H9 (cell line): ENCODE data around the gene CAPNS1. TPM values are rescaled to one million over a fixed set of nuclear protein-coding genes. Genes with fewer than 3 reads are reported as not detected.

Experiments used
- DNase-seq: peaks from one replicate; pipeline ENCODE4 v3.0.0-alpha.2; 2017
- H2AFZ ChIP-seq: one replicate; pipeline ENCODE4 v1.6.1; 2013; ENCODE audit warnings: mild to moderate bottlenecking, low read length, control low read depth, moderate library complexity
- H2AK5ac ChIP-seq: 2 replicates; pipeline ENCODE4 v1.6.1; 2013; ENCODE audit warnings: low read length, control low read depth, mixed read lengths; ENCODE audit not compliant: insufficient read length
- H2BK120ac ChIP-seq: one replicate; pipeline ENCODE4 v1.6.1; 2013; ENCODE audit warnings: low read depth, mild to moderate bottlenecking, low read length, control low read depth, inconsistent platforms; ENCODE audit not compliant: poor library complexity, severe bottlenecking
- H2BK12ac ChIP-seq: 2 replicates; pipeline ENCODE4 v1.6.1; 2013; ENCODE audit warnings: low read length, control low read depth, mixed read lengths, low read depth; ENCODE audit not compliant: insufficient read length
- H2BK15ac ChIP-seq: 2 replicates; pipeline ENCODE4 v1.6.1; 2013; ENCODE audit warnings: low read depth, low read length, control low read depth
- H2BK20ac ChIP-seq: one replicate; pipeline ENCODE4 v1.6.1; 2013; ENCODE audit warnings: low read depth, mild to moderate bottlenecking, low read length, control low read depth, inconsistent platforms; ENCODE audit not compliant: poor library complexity, severe bottlenecking
- H2BK5ac ChIP-seq: 2 replicates; pipeline ENCODE4 v1.6.1; 2013; ENCODE audit warnings: low read length, control low read depth, mixed read lengths; ENCODE audit not compliant: insufficient read length
- H3K14ac ChIP-seq: 2 replicates; pipeline ENCODE4 v1.6.1; 2013; ENCODE audit warnings: low read length, control low read depth; ENCODE audit not compliant: insufficient read depth
- H3K18ac ChIP-seq: 2 replicates; pipeline ENCODE4 v1.6.1; 2013; ENCODE audit warnings: low read depth, mild to moderate bottlenecking, mixed read lengths, low read length, control low read depth; ENCODE audit not compliant: insufficient read length
- H3K23ac ChIP-seq: 2 replicates; pipeline ENCODE4 v1.6.1; 2013; ENCODE audit warnings: low read length, control low read depth, mixed read lengths, low read depth; ENCODE audit not compliant: insufficient read length
- H3K23me2 ChIP-seq: 2 replicates; pipeline ENCODE4 v1.6.1; 2013; ENCODE audit warnings: low read depth, mild to moderate bottlenecking, mixed read lengths, low read length, control low read depth; ENCODE audit not compliant: insufficient read length, poor library complexity, severe bottlenecking
- H3K27ac ChIP-seq: 2 replicates; pipeline ENCODE4 v1.5.1; 2013; ENCODE audit warnings: low read length, control low read depth, mixed read lengths, low read depth; ENCODE audit not compliant: insufficient read length
- H3K27me3 ChIP-seq: 2 replicates; pipeline ENCODE4 v1.6.1; 2013; ENCODE audit warnings: low read length, control low read depth, inconsistent platforms; ENCODE audit not compliant: insufficient read depth
- H3K4ac ChIP-seq: 2 replicates; pipeline ENCODE4 v1.6.1; 2013; ENCODE audit warnings: low read depth, mild to moderate bottlenecking, control low read depth, inconsistent platforms, low read length, moderate library complexity
- H3K4me1 ChIP-seq: 2 replicates; pipeline ENCODE4 v1.6.1; 2013; ENCODE audit warnings: low read length, control low read depth, inconsistent platforms; ENCODE audit not compliant: insufficient read depth
- H3K4me2 ChIP-seq: 2 replicates; pipeline ENCODE4 v1.6.1; 2013; ENCODE audit warnings: low read length, control low read depth, mixed read lengths; ENCODE audit not compliant: insufficient read length, insufficient read depth
- H3K56ac ChIP-seq: 2 replicates; pipeline ENCODE4 v1.6.1; 2013; ENCODE audit warnings: low read depth, mild to moderate bottlenecking, mixed read lengths, low read length, control low read depth; ENCODE audit not compliant: insufficient read length
- H3K79me1 ChIP-seq: 2 replicates; pipeline ENCODE4 v1.6.1; 2013; ENCODE audit warnings: low read depth, mild to moderate bottlenecking, moderate library complexity, low read length, control low read depth, inconsistent platforms; ENCODE audit not compliant: insufficient read depth, poor library complexity, severe bottlenecking
- H3K79me2 ChIP-seq: 2 replicates; pipeline ENCODE4 v1.6.1; 2013; ENCODE audit warnings: low read length, control low read depth, inconsistent platforms; ENCODE audit not compliant: insufficient read depth
- H3K9ac ChIP-seq: 2 replicates; pipeline ENCODE4 v1.6.1; 2013; ENCODE audit warnings: low read length, control low read depth, mixed read lengths; ENCODE audit not compliant: insufficient read length; ENCODE audit errors: extremely low read depth
- H3K9me3 ChIP-seq: one replicate; pipeline ENCODE4 v1.6.1; 2013; ENCODE audit warnings: low read depth, low read length, inconsistent platforms; ENCODE audit not compliant: control insufficient read depth
- H3T11ph ChIP-seq: one replicate; pipeline ENCODE4 v1.6.1; 2013; ENCODE audit warnings: mild to moderate bottlenecking, low read length, control low read depth, inconsistent platforms
- H4K20me1 ChIP-seq: one replicate; pipeline ENCODE4 v1.6.1; 2013; ENCODE audit not compliant: control insufficient read depth, insufficient read length, insufficient read depth
- H4K5ac ChIP-seq: 2 replicates; pipeline ENCODE4 v1.6.1; 2013; ENCODE audit warnings: low read depth, mild to moderate bottlenecking, mixed read lengths, low read length, control low read depth; ENCODE audit not compliant: insufficient read length
- H4K8ac ChIP-seq: replicated peaks from 2 replicates; pipeline ENCODE4 v1.6.1; 2013; ENCODE audit warnings: low read length, control low read depth, mixed read lengths, low read depth; ENCODE audit not compliant: insufficient read length
- H4K91ac ChIP-seq: 2 replicates; pipeline ENCODE4 v1.6.1; 2013; ENCODE audit warnings: low read depth, mild to moderate bottlenecking, moderate library complexity, mixed read lengths, low read length, control low read depth; ENCODE audit not compliant: insufficient read length
- H3K27ac Mint-ChIP-seq, 3 experiments: 2 replicates in 2 of 3; 3 replicates in 1 of 3; pipeline ENCODE4 v1.8.0; 2020 to 2021; ENCODE audit warnings: mixed read lengths in 3 of 3, mild to moderate bottlenecking in 1 of 3, moderate library complexity in 1 of 3
- H3K27me3 Mint-ChIP-seq: 2 replicates; pipeline ENCODE4 v1.8.0; 2021; ENCODE audit warnings: low read depth, mild to moderate bottlenecking, moderate library complexity, mixed read lengths
- H3K36me3 Mint-ChIP-seq, 3 experiments: 2 replicates in 2 of 3; 3 replicates in 1 of 3; pipeline ENCODE4 v1.8.0; 2020 to 2021; ENCODE audit warnings: low read depth in 3 of 3, mixed read lengths in 3 of 3; ENCODE audit not compliant: insufficient read depth in 1 of 3
- H3K4me1 Mint-ChIP-seq, 2 experiments: 2 replicates each; pipeline ENCODE4 v1.8.0; 2020; ENCODE audit warnings: mixed read lengths in 2 of 2
- H3K4me3 Mint-ChIP-seq, 2 experiments: 2 replicates in 1 of 2; 3 replicates in 1 of 2; pipeline ENCODE4 v1.8.0; 2020 to 2021; ENCODE audit warnings: mild to moderate bottlenecking in 2 of 2, mixed read lengths in 2 of 2, moderate library complexity in 1 of 2
- H3K9me3 Mint-ChIP-seq, 2 experiments: 2 replicates in 1 of 2; 3 replicates in 1 of 2; pipeline ENCODE4 v1.8.0; 2020; ENCODE audit warnings: mild to moderate bottlenecking in 2 of 2, mixed read lengths in 2 of 2, moderate library complexity in 1 of 2
- CTCF ChIP-seq: fragments of 200-600 bp; sonication (generic); conservative IDR thresholded peaks from 3 replicates; pipeline ENCODE4 v1.8.0; 2021; ENCODE audit warnings: antibody characterized with exemption, mild to moderate bottlenecking
- WGBS: extraction: QIAGEN DNeasy Blood & Tissue Kit; methylation state at CpG from one replicate; pipeline ENCODE4 v1.1.7; 2013; ENCODE audit warnings: missing lambda C conversion rate, low lambda C conversion rate, mixed read lengths; ENCODE audit not compliant: insufficient read length; ENCODE audit errors: extremely low coverage; 5-methylcytosine and 5-hydroxymethylcytosine counted together
- total RNA-seq: library from RNA; stranded (reverse); gene quantifications from 2 replicates; pipeline ENCODE4 v1.2.1, GENCODE V29; 2021

CAPNS1 gene
- total RNA-seq, 1 experiment from 2014 or later: 399 TPM

- peak overlapping the region in 2 of 3 experiments; percentile 18 to 87; a peak in 2 of 7 replicates for H3K27ac Mint-ChIP-seq
- Histone ChIP-seq H4K91ac (no peak overlapping the region), H2BK12ac (no peak overlapping the region), H3K9me3 (no peaks in the 10 kb centered on the region), H3K4ac (no peak overlapping the region), H2BK120ac (no peak overlapping the region), H3K27me3 (no peaks in the 10 kb centered on the region), H3K56ac (no peak overlapping the region), H3K4me2 (no peak overlapping the region), H3K9ac (no peak overlapping the region), H4K8ac (no peak overlapping the region), H2BK20ac (no peak overlapping the region), H4K20me1 (no peaks in the 10 kb centered on the region), H3K4me1 (peaks cover 2% of the 10 kb centered on the region; the same call in 1 of the 2 replicates), H3K18ac (no peak overlapping the region), H3K14ac (no peak overlapping the region), H3K27ac (no peak overlapping the region), H2BK5ac (no peak overlapping the region), H3K23me2 (no peaks in the 10 kb centered on the region), H3K79me2 (no peaks in the 10 kb centered on the region), H3K79me1 (no peaks in the 10 kb centered on the region), H2AFZ (no peak overlapping the region), H4K5ac (no peak overlapping the region), H3K23ac (no peak overlapping the region), H2BK15ac (no peak overlapping the region), H3T11ph (no peak overlapping the region), H2AK5ac (no peak overlapping the region)
- peaks cover 26 to 30% of the 10 kb centered on the region in 2 experiments for H3K4me1 Mint-ChIP-seq
- peaks cover 20 to 56% (median 42%) of the 10 kb centered on the region in 3 experiments for H3K36me3 Mint-ChIP-seq
- DNase-seq: no peak
- TF ChIP-seq CTCF: no peak
- WGBS: no CpG with 5 or more reads among the region's 5 CpGs
- no peak overlapping the region for H3K4me3 Mint-ChIP-seq
- H3K27me3 Mint-ChIP-seq: no peaks in the 10 kb centered on the region; the same call in 1 of the 2 replicates
- H3K9me3 Mint-ChIP-seq: no peaks in the 10 kb centered on the region
Measured at GRCh38 chr19:36106991-36107390, 32.9 kb upstream of the CAPNS1 start.
